Measurements from ENCODE around the gene TARS2.

TARS2 gene

GRCh38 chr1:150514913-150515327, 27.7 kb downstream of the TARS2 start:
- Mint-ChIP-seq H3K36me3 (ENCODE audit: low read depth) (peaks cover 21% of the 10 kb centered on the region), H3K27me3 (ENCODE audit: low read depth, poor library complexity) (no peaks in the 10 kb centered on the region), H3K9me3 (no peaks in the 10 kb centered on the region), H3K4me3 (peak overlapping the region; percentile 82), H3K27ac (peak overlapping the region; percentile 88), H3K4me1 (peaks cover 60% of the 10 kb centered on the region)
- DNase-seq, result no peak
- no peak for TF ChIP-seq CTCF (IDR thresholded peaks at IDR 0.05)

- DNase-seq, result peak; percentile 97
- no peaks in the 10 kb centered on the region for H3K27me3 Mint-ChIP-seq (ENCODE audit: low read depth, poor library complexity)
- TF ChIP-seq CTCF (IDR thresholded peaks at IDR 0.05), result no peak
- peak within 1 kb of the TSS; percentile 82 for H3K4me3 Mint-ChIP-seq
- H3K9me3 Mint-ChIP-seq, result no peaks in the 10 kb centered on the region
- peak within 1 kb of the TSS; percentile 88 for H3K27ac Mint-ChIP-seq
- H3K36me3 Mint-ChIP-seq (ENCODE audit: low read depth), result peaks cover 17% of the 10 kb centered on the region
- peaks cover 54% of the 10 kb centered on the region for H3K4me1 Mint-ChIP-seq
These were observed 28.3 kb downstream of the TARS2 start, which contains the start of gene FALEC for GRCh38 chr1:150515328-150516049. Gene FALEC (plus strand): TSS chr1:150515752.

GRCh38 chr1:150516050-150516591, 28.9 kb downstream of the TARS2 start:
- peaks cover 17% of the 10 kb centered on the region for H3K36me3 Mint-ChIP-seq (ENCODE audit: low read depth)
- no peaks in the 10 kb centered on the region for H3K9me3 Mint-ChIP-seq
- peak; percentile 26 for DNase-seq
- no peak for TF ChIP-seq CTCF (IDR thresholded peaks at IDR 0.05)
- peak overlapping the region; percentile 82 for H3K4me3 Mint-ChIP-seq
- no peaks in the 10 kb centered on the region for H3K27me3 Mint-ChIP-seq (ENCODE audit: low read depth, poor library complexity)
- peaks cover 48% of the 10 kb centered on the region for H3K4me1 Mint-ChIP-seq
- H3K27ac Mint-ChIP-seq, result peak overlapping the region; percentile 14

- H3K4me3 Mint-ChIP-seq, result peak overlapping the region; percentile 82
- no peak for DNase-seq
- H3K36me3 Mint-ChIP-seq (ENCODE audit: low read depth), result peaks cover 15% of the 10 kb centered on the region
- no peak overlapping the region for H3K27ac Mint-ChIP-seq
- no peaks in the 10 kb centered on the region for H3K9me3 Mint-ChIP-seq
- H3K27me3 Mint-ChIP-seq (ENCODE audit: low read depth, poor library complexity), result no peaks in the 10 kb centered on the region
- H3K4me1 Mint-ChIP-seq, result peaks cover 45% of the 10 kb centered on the region
- TF ChIP-seq CTCF (IDR thresholded peaks at IDR 0.05), result no peak
These were observed 29.4 kb downstream of the TARS2 start for GRCh38 chr1:150516616-150517015.

GRCh38 chr1:150521196-150521968, 34.2 kb downstream of the TARS2 start:
- no peak overlapping the region for H3K4me3 Mint-ChIP-seq
- no peak for TF ChIP-seq CTCF (IDR thresholded peaks at IDR 0.05)
- H3K27ac Mint-ChIP-seq, result no peak overlapping the region
- no peaks in the 10 kb centered on the region for H3K27me3 Mint-ChIP-seq (ENCODE audit: low read depth, poor library complexity)
- H3K4me1 Mint-ChIP-seq, result peaks cover 11% of the 10 kb centered on the region
- DNase-seq, result no peak
- no peaks in the 10 kb centered on the region for H3K9me3 Mint-ChIP-seq
- no peaks in the 10 kb centered on the region for H3K36me3 Mint-ChIP-seq (ENCODE audit: low read depth)
